Lung (tissue), 12 donors: ENCODE measurements around the gene ZNF526. TPM values are rescaled to one million over a fixed set of nuclear protein-coding genes. Genes with fewer than 3 reads are reported as not detected.

Experiments
- ATAC-seq: fragments of 200-7000 bp; cut with Tn5 transposase; one replicate; pipeline ENCODE4 v1.9.1; 2020; ENCODE audit warnings: moderate number of reproducible peaks; ENCODE audit not compliant: insufficient read depth, low FRiP score
- DNase-seq, 3 donors: peaks; one replicate each; pipeline ENCODE4 v3.0.0-alpha.2; 2013 to 2017
- H3K27ac ChIP-seq, 2 donors: one replicate each; pipeline ENCODE4 v1.5.1; 2013; ENCODE audit warnings: mild to moderate bottlenecking in 2 of 2, moderate library complexity in 2 of 2, control low read depth in 1 of 2, inconsistent platforms in 1 of 2, low read depth in 1 of 2, low read length in 1 of 2
- H3K27me3 ChIP-seq, 3 donors: one replicate each; pipeline ENCODE4 v1.5.1; 2013; ENCODE audit warnings: low read length in 2 of 3; ENCODE audit not compliant: control insufficient read depth in 3 of 3, insufficient read depth in 3 of 3
- H3K36me3 ChIP-seq, 4 donors: one replicate each; pipeline ENCODE4 v1.5.1; 2013; ENCODE audit warnings: low read length in 4 of 4, mild to moderate bottlenecking in 1 of 4, moderate library complexity in 1 of 4; ENCODE audit not compliant: control insufficient read depth in 4 of 4, insufficient read depth in 4 of 4
- H3K4me1 ChIP-seq, 5 donors: one replicate each; pipeline ENCODE4 v1.5.1; 2013; ENCODE audit warnings: low read length in 5 of 5, mild to moderate bottlenecking in 2 of 5, moderate library complexity in 1 of 5; ENCODE audit not compliant: control insufficient read depth in 5 of 5, insufficient read depth in 5 of 5
- H3K4me3 ChIP-seq: one replicate; pipeline ENCODE4 v1.5.1; 2013; ENCODE audit warnings: mild to moderate bottlenecking, control low read depth, moderate library complexity
- H3K9ac ChIP-seq, 2 donors: one replicate each; pipeline ENCODE4 v1.5.1; 2013; ENCODE audit warnings: low read length in 2 of 2, control low read depth in 1 of 2; ENCODE audit not compliant: insufficient read depth in 1 of 2
- H3K9me3 ChIP-seq, 4 donors: one replicate each; pipeline ENCODE4 v1.5.1; 2013; ENCODE audit warnings: low read length in 3 of 4, mild to moderate bottlenecking in 1 of 4, moderate library complexity in 1 of 4; ENCODE audit not compliant: control insufficient read depth in 4 of 4, insufficient read depth in 3 of 4
- WGBS, 2 donors: extraction: QIAGEN DNeasy Blood & Tissue Kit; methylation state at CpG; one replicate each; pipeline ENCODE4 v1.1.7; 2013; 5-methylcytosine and 5-hydroxymethylcytosine counted together
- polyA plus RNA-seq, 2 donors: library from polyadenylated mRNA; stranded (reverse); fragments of 200-250 nt; gene quantifications; one replicate each; pipeline ENCODE4 v1.2.1, GENCODE V29; 2013
- total RNA-seq, 2 donors: library from RNA; depleted of rRNA in 1 of 2; stranded (reverse); fragments of >200 nt in 1 of 2; gene quantifications; one replicate each; pipeline ENCODE4 v1.2.1, GENCODE V29; 2014 to 2021
- TF ChIP-seq, protein P1 (sequence below): IDR thresholded peaks from 2 replicates; pipeline ENCODE4 v1.5.1; 2012; ENCODE audit warnings: mild to moderate bottlenecking; ENCODE audit errors: control extremely low read depth, extremely low read depth
- donor health status: control.
- donor health status: control.
- donor health status: Bipolar disorder and iron deficiency.
- donor health status: healthy.
- donor health status: DM: yes; HTN: yes; CAD: no.

ZNF526 gene
- total and polyA plus RNA-seq, 4 donors, result 4.6 to 14.4 (median 5.4) TPM

DNA sequence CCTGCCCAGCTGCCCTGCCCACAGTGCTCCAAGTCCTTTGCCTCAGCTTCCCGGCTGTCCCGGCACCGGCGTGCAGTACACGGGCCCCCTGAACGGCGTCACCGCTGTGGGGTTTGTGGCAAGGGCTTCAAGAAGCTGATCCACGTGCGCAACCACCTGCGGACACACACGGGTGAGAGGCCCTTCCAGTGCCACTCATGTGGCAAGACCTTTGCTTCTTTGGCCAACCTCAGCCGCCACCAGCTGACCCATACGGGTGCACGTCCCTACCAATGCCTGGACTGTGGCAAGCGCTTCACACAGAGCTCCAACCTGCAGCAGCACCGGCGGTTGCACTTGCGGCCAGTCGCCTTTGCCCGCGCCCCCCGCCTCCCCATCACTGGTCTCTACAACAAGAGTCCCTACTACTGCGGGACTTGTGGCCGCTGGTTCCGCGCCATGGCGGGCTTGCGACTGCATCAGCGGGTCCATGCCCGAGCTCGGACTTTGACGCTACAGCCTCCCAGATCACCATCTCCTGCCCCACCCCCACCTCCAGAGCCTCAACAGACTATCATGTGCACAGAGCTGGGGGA lies 5.7 kb downstream of the ZNF526 start:
- no peak overlapping the region for H3K27ac ChIP-seq
- H3K27me3 ChIP-seq, result no peaks in the 10 kb centered on the region
- no peaks in the 10 kb centered on the region for H3K9me3 ChIP-seq
- TF ChIP-seq, protein P1, sequence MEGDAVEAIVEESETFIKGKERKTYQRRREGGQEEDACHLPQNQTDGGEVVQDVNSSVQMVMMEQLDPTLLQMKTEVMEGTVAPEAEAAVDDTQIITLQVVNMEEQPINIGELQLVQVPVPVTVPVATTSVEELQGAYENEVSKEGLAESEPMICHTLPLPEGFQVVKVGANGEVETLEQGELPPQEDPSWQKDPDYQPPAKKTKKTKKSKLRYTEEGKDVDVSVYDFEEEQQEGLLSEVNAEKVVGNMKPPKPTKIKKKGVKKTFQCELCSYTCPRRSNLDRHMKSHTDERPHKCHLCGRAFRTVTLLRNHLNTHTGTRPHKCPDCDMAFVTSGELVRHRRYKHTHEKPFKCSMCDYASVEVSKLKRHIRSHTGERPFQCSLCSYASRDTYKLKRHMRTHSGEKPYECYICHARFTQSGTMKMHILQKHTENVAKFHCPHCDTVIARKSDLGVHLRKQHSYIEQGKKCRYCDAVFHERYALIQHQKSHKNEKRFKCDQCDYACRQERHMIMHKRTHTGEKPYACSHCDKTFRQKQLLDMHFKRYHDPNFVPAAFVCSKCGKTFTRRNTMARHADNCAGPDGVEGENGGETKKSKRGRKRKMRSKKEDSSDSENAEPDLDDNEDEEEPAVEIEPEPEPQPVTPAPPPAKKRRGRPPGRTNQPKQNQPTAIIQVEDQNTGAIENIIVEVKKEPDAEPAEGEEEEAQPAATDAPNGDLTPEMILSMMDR, result no peak
- WGBS, 2 donors, result 96% methylated on average over 33 of the region's 33 CpGs
- DNase-seq (no peak), ATAC-seq (no peak)
- H3K36me3 ChIP-seq, result peaks cover 6 to 53% (median 31%) of the 10 kb centered on the region in 4 donors
- H3K9ac ChIP-seq, result no peak overlapping the region
- H3K4me1 ChIP-seq, result peaks cover 0 to 8% (median 3%) of the 10 kb centered on the region in 5 donors
- H3K4me3 ChIP-seq, result no peak overlapping the region

DNA sequence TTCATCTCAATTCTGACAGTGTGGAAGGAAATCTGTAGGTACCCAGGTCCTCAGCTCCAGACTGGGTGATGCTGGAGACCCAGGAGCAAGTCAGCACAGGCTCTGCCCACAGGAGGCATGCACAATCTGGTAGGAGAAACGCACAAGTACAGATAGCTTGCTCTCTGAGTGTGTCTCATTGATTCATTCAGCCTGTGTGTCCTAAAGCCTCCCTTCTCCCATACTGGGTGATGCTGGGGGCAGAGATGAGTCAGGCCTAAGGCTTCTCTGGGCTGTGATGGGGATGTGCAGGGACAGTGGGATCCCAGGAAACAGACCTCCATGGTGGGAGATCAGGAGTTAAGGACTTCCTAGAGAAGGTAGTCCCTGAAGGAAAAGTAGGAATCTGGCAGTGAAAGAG lies 6.8 kb downstream of the ZNF526 start:
- Histone ChIP-seq H3K27me3 (no peaks in the 10 kb centered on the region), H3K9me3 (no peaks in the 10 kb centered on the region), H3K36me3 (peaks cover 6 to 59% (median 37%) of the 10 kb centered on the region in 4 donors), H3K4me1 (no peaks in the 10 kb centered on the region), H3K4me3 (no peak overlapping the region), H3K27ac (no peak overlapping the region), H3K9ac (no peak overlapping the region)
- DNase-seq, result no peak
- 87 to 100% methylated on average over 1 of the region's 1 CpG for WGBS, 2 donors
- TF ChIP-seq, protein P1, result no peak
- ATAC-seq, result no peak

DNA sequence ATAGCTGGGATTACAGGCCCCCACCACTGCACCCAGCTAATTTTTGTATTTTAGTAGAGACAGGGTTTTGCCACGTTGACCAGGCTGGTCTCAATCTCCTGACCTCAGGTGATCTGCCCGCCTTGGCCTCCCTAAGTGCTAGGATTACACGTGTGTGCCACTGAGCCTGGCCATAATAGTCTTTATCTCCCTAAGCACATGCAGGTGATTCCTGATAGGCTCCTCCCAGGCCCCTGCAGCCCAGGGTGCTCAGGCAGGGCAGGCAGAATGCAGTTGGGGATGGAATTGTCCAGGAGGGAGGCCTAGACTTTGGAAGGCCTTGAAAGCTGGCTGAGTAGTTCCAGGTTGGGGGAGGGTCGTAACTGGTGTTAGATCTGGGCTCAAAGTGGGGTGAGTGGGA lies 8.5 kb downstream of the ZNF526 start:
- ATAC-seq, result no peak
- Histone ChIP-seq H3K9ac (no peak overlapping the region), H3K4me3 (no peak overlapping the region), H3K36me3 (peaks cover 9 to 75% (median 49%) of the 10 kb centered on the region in 4 donors), H3K4me1 (no peaks in the 10 kb centered on the region), H3K27me3 (no peaks in the 10 kb centered on the region), H3K9me3 (no peaks in the 10 kb centered on the region), H3K27ac (no peak overlapping the region)
- TF ChIP-seq, protein P1, result no peak
- DNase-seq, result no peak
- WGBS, 2 donors, result 83 to 88% methylated on average over 4 of the region's 4 CpGs
